K562 (cell line): ENCODE measurements around the gene CEP290. TPM values are rescaled to one million over a fixed set of nuclear protein-coding genes. Genes with fewer than 3 reads are reported as not detected.
A peak's percentile ranks its signal among the peaks of the same experiment; 100 is the strongest.

Source experiments
- CBX3 ChIP-seq, 2 experiments: IDR thresholded peaks; 1 replicate in 1 of 2; 2 replicates in 1 of 2; pipeline ENCODE4 v1.6.1; 2012; ENCODE audit warnings: inconsistent platforms in 2 of 2, low read length in 2 of 2, borderline replicate concordance in 1 of 2, control low read depth in 1 of 2
- ELF4 ChIP-seq: fragments of 450-650 bp; formaldehyde crosslinking; IDR thresholded peaks from 2 replicates; pipeline ENCODE4 v1.4.0; 2022; ENCODE audit warnings: missing genetic modification characterization
- EP400 ChIP-seq: fragments of 450-650 bp; IDR thresholded peaks from 2 replicates; pipeline ENCODE4 v1.6.1; 2017; ENCODE audit warnings: antibody characterized with exemption, mild to moderate bottlenecking, moderate library complexity
- GTF2F1 ChIP-seq: IDR thresholded peaks from 2 replicates; pipeline ENCODE4 v1.6.1; 2011; ENCODE audit warnings: low read depth, low read length, improper control_type of control experiment
- HNRNPL ChIP-seq: fragments of 200-400 bp; formaldehyde crosslinking; IDR thresholded peaks from 2 replicates; pipeline ENCODE4 v1.6.1; 2017; ENCODE audit warnings: low read depth, mild to moderate bottlenecking, low read length
- MAFF ChIP-seq: IDR thresholded peaks from 2 replicates; pipeline ENCODE4 v1.6.1; 2012; ENCODE audit warnings: low read length, improper control_type of control experiment
- MYC ChIP-seq, 2 experiments: fragments of 250-450 bp in 1 of 2; sonication (Bioruptor Pico) in 1 of 2; IDR thresholded peaks; 2 replicates each; pipeline versions ENCODE4 v1.5.1 to v1.6.1; 2012 to 2021; ENCODE audit warnings: low read depth in 2 of 2, borderline replicate concordance in 1 of 2, improper control_type of control experiment in 1 of 2, low read length in 1 of 2, mild to moderate bottlenecking in 1 of 2, moderate library complexity in 1 of 2
- NCOA6 ChIP-seq: fragments of 450-650 bp; IDR thresholded peaks from 2 replicates; pipeline ENCODE4 v1.6.1; 2017; ENCODE audit warnings: mild to moderate bottlenecking
- PHB ChIP-seq: fragments of 250-450 bp; sonication (Bioruptor Pico); IDR thresholded peaks from 2 replicates; pipeline ENCODE4 v1.5.0; 2021
- POLR2G ChIP-seq: fragments of 200-400 bp; formaldehyde crosslinking; IDR thresholded peaks from 2 replicates; pipeline ENCODE4 v1.6.1; 2017; ENCODE audit warnings: low read depth, mild to moderate bottlenecking, antibody characterized with exemption, low read length, moderate library complexity
- SP1 ChIP-seq: sonication (generic); formaldehyde crosslinking; IDR thresholded peaks from 2 replicates; pipeline ENCODE4 v1.8.1; 2022; ENCODE audit warnings: mild to moderate bottlenecking, missing genetic modification reagents
- TARDBP ChIP-seq: fragments of 450-650 bp; IDR thresholded peaks from 2 replicates; pipeline ENCODE4 v1.6.1; 2016
- TEAD4 ChIP-seq, 2 experiments: sonication (generic) in 1 of 2; formaldehyde crosslinking in 1 of 2; IDR thresholded peaks; 2 replicates each; pipeline versions ENCODE4 v1.6.1 to v1.8.0; 2012 to 2022; ENCODE audit warnings: borderline replicate concordance in 1 of 2, inconsistent platforms in 1 of 2, low read length in 1 of 2, mild to moderate bottlenecking in 1 of 2, missing genetic modification reagents in 1 of 2
- ZNF175 ChIP-seq: fragments of 200-800 bp; sonication (Bioruptor generic); IDR thresholded peaks from 2 replicates; pipeline ENCODE4 v1.6.1; 2016; ENCODE audit warnings: low read depth, mild to moderate bottlenecking, missing genetic modification characterization, missing compliant biosample characterization
- ZNF316 ChIP-seq: fragments of 450-650 bp; IDR thresholded peaks from 2 replicates; pipeline ENCODE4 v1.6.1; 2016
- polyA plus RNA-seq, 8 experiments: library from polyadenylated mRNA; depleted of rRNA in 4 of 8; stranded (reverse) in 5 of 8; unstranded in 3 of 8; fragments of >200 nt; fragmentation: Nextera tagmentation in 2 of 8; fragmentation: Illumina TruSeq in 1 of 8; extraction: Ambion mirVana in 2 of 8; extraction: Trizol in 1 of 8; gene quantifications; 2 replicates each; pipeline versions ENCODE4 v1.2.1 to v1.2.3, GENCODE V29; 2011 to 2014; ENCODE audit warnings: inconsistent platforms in 1 of 8, missing spikeins in 1 of 8
- total RNA-seq, 7 experiments: library from RNA; depleted of rRNA in 6 of 7; stranded (reverse); fragments of >200 nt in 6 of 7; fragmentation: Illumina TruSeq in 2 of 7; extraction: Trizol in 2 of 7; gene quantifications; 2 replicates each; pipeline versions ENCODE4 v1.2.1 to v1.2.3, GENCODE V29; 2011 to 2021; ENCODE audit warnings: low replicate concordance in 1 of 7
- TF ChIP-seq, protein P1 (sequence below): IDR thresholded peaks from 2 replicates; pipeline ENCODE4 v1.6.1; 2011; ENCODE audit warnings: borderline replicate concordance, low read depth, mild to moderate bottlenecking, moderate library complexity, low read length; ENCODE audit not compliant: insufficient read depth, poor library complexity, severe bottlenecking
- TF ChIP-seq, protein P2 (sequence below): fragments of 250-450 bp; sonication (Bioruptor Pico); IDR thresholded peaks from 2 replicates; pipeline ENCODE4 v1.5.0; 2022; ENCODE audit warnings: mild to moderate bottlenecking
- TF ChIP-seq, protein P3 (sequence below): fragments of 250-450 bp; sonication (Bioruptor Pico); IDR thresholded peaks from 2 replicates; pipeline ENCODE4 v1.8.0; 2022; ENCODE audit warnings: inconsistent platforms
- TF ChIP-seq, protein P4 (sequence below), 2 experiments: fragments of 450-650 bp in 1 of 2; sonication (generic) in 1 of 2; formaldehyde crosslinking in 1 of 2; IDR thresholded peaks in 1 of 2; conservative IDR thresholded peaks in 1 of 2; 2 replicates each; pipeline versions ENCODE4 v1.6.1 to v1.8.1; 2016 to 2023; ENCODE audit warnings: mild to moderate bottlenecking in 2 of 2, moderate library complexity in 2 of 2, inconsistent platforms in 1 of 2, missing genetic modification reagents in 1 of 2

CEP290 gene
- total and polyA plus RNA-seq, 9 of the 15 experiments (the other 6 are each of a cell fraction or from before 2014, with no cell fraction given) = 7.2 to 19.4 (median 18.1) TPM

DNA sequence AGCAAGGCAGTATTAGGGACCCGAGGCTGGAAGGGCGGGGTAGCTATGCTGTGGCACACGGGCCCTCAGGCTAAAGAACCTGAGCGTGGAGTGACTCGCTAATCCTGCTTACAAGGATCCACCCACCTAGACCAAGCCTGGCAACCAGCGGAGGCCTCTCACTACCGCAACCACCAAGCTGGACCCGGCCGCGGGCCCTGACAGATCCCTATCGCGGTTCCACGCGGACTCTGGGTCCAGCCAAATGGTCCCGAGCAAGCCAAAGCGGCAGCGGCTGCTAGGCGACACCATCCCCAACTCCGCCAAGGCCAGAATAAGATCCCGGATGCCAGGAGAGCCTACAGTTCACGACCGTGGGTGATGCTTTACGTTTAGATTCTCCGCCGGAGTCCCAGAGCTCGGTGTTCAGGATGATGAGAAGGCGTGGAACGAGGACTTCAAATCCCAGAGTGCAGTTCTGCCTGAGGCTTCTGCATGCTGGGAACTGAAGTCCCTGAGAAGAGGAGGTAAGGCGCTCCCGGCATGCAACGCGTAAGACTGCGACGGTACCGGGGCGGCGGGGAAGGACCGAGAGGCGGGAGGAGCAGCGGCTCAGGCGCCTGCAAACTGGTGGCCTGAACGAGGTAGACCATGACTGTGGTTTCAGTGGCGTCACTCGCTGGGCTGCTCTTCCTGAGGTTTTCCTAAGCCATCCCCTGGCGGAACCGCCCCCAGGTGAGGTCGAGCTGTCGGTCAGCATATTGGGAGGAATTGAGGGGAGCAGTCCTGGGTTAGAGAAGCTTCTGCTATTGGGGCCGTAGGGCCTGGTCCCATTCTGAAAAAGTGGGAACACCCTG lies at the start of gene CEP290, which contains the start of gene TMTC3 (continued):
- TF ChIP-seq ZNF175 (peak; percentile 80; the same call in 1 of the 2 replicates), TEAD4 (IDR thresholded peaks at IDR 0.05; ENCODE audit: low read length) (no peak), TEAD4 (CRISPR knock-in tag; IDR thresholded peaks at IDR 0.05; ENCODE audit: borderline replicate concordance) (no peak), GTF2F1 (no peak), POLR2G (peak; percentile 83), EP400 (peak; percentile 87), TARDBP (no peak), SP1 (CRISPR knock-in tag) (peak; percentile 68), MYC (IDR thresholded peaks at IDR 0.05; ENCODE audit: low read depth, low read length) (peak; percentile 38), MYC (CRISPR knock-in tag; IDR thresholded peaks at IDR 0.05; ENCODE audit: borderline replicate concordance, low read depth) (no peak), CBX3 (IDR thresholded peaks at IDR 0.05; ENCODE audit: borderline replicate concordance in 1 of 2, low read length in 2 of 2) (no peak), NCOA6 (no peak), PHB (CRISPR knock-in tag) (no peak), ELF4 (0 out of 2 replicates have a peak, but pooled peaks have one; percentile 10), ZNF316 (no peak), MAFF (0 out of 2 replicates have a peak, but pooled peaks have one; percentile 3), HNRNPL (no peak)
- TF ChIP-seq, protein P1, sequence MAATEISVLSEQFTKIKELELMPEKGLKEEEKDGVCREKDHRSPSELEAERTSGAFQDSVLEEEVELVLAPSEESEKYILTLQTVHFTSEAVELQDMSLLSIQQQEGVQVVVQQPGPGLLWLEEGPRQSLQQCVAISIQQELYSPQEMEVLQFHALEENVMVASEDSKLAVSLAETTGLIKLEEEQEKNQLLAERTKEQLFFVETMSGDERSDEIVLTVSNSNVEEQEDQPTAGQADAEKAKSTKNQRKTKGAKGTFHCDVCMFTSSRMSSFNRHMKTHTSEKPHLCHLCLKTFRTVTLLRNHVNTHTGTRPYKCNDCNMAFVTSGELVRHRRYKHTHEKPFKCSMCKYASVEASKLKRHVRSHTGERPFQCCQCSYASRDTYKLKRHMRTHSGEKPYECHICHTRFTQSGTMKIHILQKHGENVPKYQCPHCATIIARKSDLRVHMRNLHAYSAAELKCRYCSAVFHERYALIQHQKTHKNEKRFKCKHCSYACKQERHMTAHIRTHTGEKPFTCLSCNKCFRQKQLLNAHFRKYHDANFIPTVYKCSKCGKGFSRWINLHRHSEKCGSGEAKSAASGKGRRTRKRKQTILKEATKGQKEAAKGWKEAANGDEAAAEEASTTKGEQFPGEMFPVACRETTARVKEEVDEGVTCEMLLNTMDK = no peak
- TF ChIP-seq, protein P2, sequence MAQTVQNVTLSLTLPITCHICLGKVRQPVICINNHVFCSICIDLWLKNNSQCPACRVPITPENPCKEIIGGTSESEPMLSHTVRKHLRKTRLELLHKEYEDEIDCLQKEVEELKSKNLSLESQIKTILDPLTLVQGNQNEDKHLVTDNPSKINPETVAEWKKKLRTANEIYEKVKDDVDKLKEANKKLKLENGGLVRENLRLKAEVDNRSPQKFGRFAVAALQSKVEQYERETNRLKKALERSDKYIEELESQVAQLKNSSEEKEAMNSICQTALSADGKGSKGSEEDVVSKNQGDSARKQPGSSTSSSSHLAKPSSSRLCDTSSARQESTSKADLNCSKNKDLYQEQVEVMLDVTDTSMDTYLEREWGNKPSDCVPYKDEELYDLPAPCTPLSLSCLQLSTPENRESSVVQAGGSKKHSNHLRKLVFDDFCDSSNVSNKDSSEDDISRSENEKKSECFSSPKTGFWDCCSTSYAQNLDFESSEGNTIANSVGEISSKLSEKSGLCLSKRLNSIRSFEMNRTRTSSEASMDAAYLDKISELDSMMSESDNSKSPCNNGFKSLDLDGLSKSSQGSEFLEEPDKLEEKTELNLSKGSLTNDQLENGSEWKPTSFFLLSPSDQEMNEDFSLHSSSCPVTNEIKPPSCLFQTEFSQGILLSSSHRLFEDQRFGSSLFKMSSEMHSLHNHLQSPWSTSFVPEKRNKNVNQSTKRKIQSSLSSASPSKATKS = no peak
- TF ChIP-seq, protein P3, sequence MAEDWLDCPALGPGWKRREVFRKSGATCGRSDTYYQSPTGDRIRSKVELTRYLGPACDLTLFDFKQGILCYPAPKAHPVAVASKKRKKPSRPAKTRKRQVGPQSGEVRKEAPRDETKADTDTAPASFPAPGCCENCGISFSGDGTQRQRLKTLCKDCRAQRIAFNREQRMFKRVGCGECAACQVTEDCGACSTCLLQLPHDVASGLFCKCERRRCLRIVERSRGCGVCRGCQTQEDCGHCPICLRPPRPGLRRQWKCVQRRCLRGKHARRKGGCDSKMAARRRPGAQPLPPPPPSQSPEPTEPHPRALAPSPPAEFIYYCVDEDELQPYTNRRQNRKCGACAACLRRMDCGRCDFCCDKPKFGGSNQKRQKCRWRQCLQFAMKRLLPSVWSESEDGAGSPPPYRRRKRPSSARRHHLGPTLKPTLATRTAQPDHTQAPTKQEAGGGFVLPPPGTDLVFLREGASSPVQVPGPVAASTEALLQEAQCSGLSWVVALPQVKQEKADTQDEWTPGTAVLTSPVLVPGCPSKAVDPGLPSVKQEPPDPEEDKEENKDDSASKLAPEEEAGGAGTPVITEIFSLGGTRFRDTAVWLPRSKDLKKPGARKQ (CRISPR knock-in tag) = no peak
- TF ChIP-seq, protein P4, sequence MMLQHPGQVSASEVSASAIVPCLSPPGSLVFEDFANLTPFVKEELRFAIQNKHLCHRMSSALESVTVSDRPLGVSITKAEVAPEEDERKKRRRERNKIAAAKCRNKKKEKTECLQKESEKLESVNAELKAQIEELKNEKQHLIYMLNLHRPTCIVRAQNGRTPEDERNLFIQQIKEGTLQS (IDR thresholded peaks at IDR 0.05) = no peak
- TF ChIP-seq, protein P4 (CRISPR knock-in tag; conservative IDR thresholded peaks at IDR 0.05) = no peak
